Central memory CD8-positive, alpha-beta T cell (primary cell): ENCODE measurements around the gene MEP1A.

ENCODE experiments used
- ATAC-seq: fragments of 150-1000 bp; cut with Tn5 transposase; replicated peaks from 2 replicates; pipeline ENCODE4 v1.10.0; 2022; ENCODE audit warnings: mild to moderate bottlenecking, moderate FRiP score, moderate number of reproducible peaks; ENCODE audit not compliant: poor library complexity, severe bottlenecking; ENCODE audit errors: extremely low read depth
- DNase-seq, 2 donors: peaks; one replicate each; pipeline ENCODE4 v3.0.0; 2021; ENCODE audit warnings: low spot score in 2 of 2
- H3K27ac Mint-ChIP-seq: one replicate; pipeline ENCODE4 v1.8.0; 2022; ENCODE audit warnings: low read depth, mild to moderate bottlenecking, moderate library complexity, mixed read lengths
- H3K27me3 Mint-ChIP-seq: one replicate; pipeline ENCODE4 v1.8.0; 2022; ENCODE audit warnings: mixed read lengths
- H3K36me3 Mint-ChIP-seq: one replicate; pipeline ENCODE4 v1.8.0; 2022; ENCODE audit warnings: mild to moderate bottlenecking, moderate library complexity, mixed read lengths; ENCODE audit not compliant: insufficient read depth
- H3K4me1 Mint-ChIP-seq: one replicate; pipeline ENCODE4 v1.8.0; 2022; ENCODE audit warnings: mixed read lengths
- H3K4me3 Mint-ChIP-seq: one replicate; pipeline ENCODE4 v1.8.0; 2022; ENCODE audit warnings: mild to moderate bottlenecking, moderate library complexity, mixed read lengths
- H3K9me3 Mint-ChIP-seq: one replicate; pipeline ENCODE4 v1.8.0; 2022; ENCODE audit warnings: mixed read lengths

Gene MEP1A

GRCh38 chr6:46787871-46788540, 5.2 kb upstream of the MEP1A start:
- no peak overlapping the region for H3K4me3 Mint-ChIP-seq
- no peaks in the 10 kb centered on the region for H3K36me3 Mint-ChIP-seq
- DNase-seq = no peak
- ATAC-seq = no peak
- H3K27ac Mint-ChIP-seq = no peak overlapping the region
- no peaks in the 10 kb centered on the region for H3K9me3 Mint-ChIP-seq
- H3K27me3 Mint-ChIP-seq = peaks cover 32% of the 10 kb centered on the region
- no peaks in the 10 kb centered on the region for H3K4me1 Mint-ChIP-seq

- DNase-seq (no peak), ATAC-seq (no peak)
- no peaks in the 10 kb centered on the region for H3K4me1 Mint-ChIP-seq
- peaks cover 32% of the 10 kb centered on the region for H3K27me3 Mint-ChIP-seq
- no peaks in the 10 kb centered on the region for H3K9me3 Mint-ChIP-seq
- H3K4me3 Mint-ChIP-seq = no peak overlapping the region
- H3K36me3 Mint-ChIP-seq = no peaks in the 10 kb centered on the region
- H3K27ac Mint-ChIP-seq = no peak overlapping the region
These were observed 4.4 kb upstream of the MEP1A start for GRCh38 chr6:46788791-46789190.

GRCh38 chr6:46789434-46790354, 3.5 kb upstream of the MEP1A start:
- Mint-ChIP-seq H3K4me3 (no peak overlapping the region), H3K4me1 (no peaks in the 10 kb centered on the region), H3K9me3 (no peaks in the 10 kb centered on the region), H3K27me3 (peaks cover 36% of the 10 kb centered on the region), H3K27ac (no peak overlapping the region), H3K36me3 (no peaks in the 10 kb centered on the region)
- DNase-seq (no peak), ATAC-seq (no peak)

GRCh38 chr6:46790355-46790874, 2.8 kb upstream of the MEP1A start:
- H3K27ac Mint-ChIP-seq = no peak overlapping the region

GRCh38 chr6:46792635-46793034, 554 bp upstream of the MEP1A start:
- ATAC-seq = no peak
- no peaks in the 10 kb centered on the region for H3K36me3 Mint-ChIP-seq
- H3K27ac Mint-ChIP-seq = no peak overlapping the region
- no peaks in the 10 kb centered on the region for H3K9me3 Mint-ChIP-seq
- no peaks in the 10 kb centered on the region for H3K4me1 Mint-ChIP-seq
- DNase-seq = no peak
- peaks cover 47% of the 10 kb centered on the region for H3K27me3 Mint-ChIP-seq
- H3K4me3 Mint-ChIP-seq = no peak overlapping the region

More at GRCh38 chr6:46790355-46790874, 2.8 kb upstream of the MEP1A start:
- no peak overlapping the region for H3K4me3 Mint-ChIP-seq
- DNase-seq = no peak
- H3K4me1 Mint-ChIP-seq = no peaks in the 10 kb centered on the region
- H3K36me3 Mint-ChIP-seq = no peaks in the 10 kb centered on the region
- no peaks in the 10 kb centered on the region for H3K9me3 Mint-ChIP-seq
- no peak for ATAC-seq
- peaks cover 43% of the 10 kb centered on the region for H3K27me3 Mint-ChIP-seq

GRCh38 chr6:46794068-46794467, 879 bp downstream of the MEP1A start:
- no peaks in the 10 kb centered on the region for H3K4me1 Mint-ChIP-seq
- no peak overlapping the region for H3K27ac Mint-ChIP-seq
- peaks cover 39% of the 10 kb centered on the region for H3K27me3 Mint-ChIP-seq

GRCh38 chr6:46795816-46796215, 2.6 kb downstream of the MEP1A start:
- no peak for DNase-seq
- Mint-ChIP-seq H3K4me1 (no peaks in the 10 kb centered on the region), H3K9me3 (no peaks in the 10 kb centered on the region), H3K4me3 (no peak overlapping the region), H3K27ac (no peak overlapping the region), H3K27me3 (peaks cover 25% of the 10 kb centered on the region), H3K36me3 (no peaks in the 10 kb centered on the region)
- ATAC-seq = no peak

More at GRCh38 chr6:46794068-46794467, 879 bp downstream of the MEP1A start:
- ATAC-seq (no peak), DNase-seq (no peak)
- H3K36me3 Mint-ChIP-seq = no peaks in the 10 kb centered on the region
- H3K9me3 Mint-ChIP-seq = no peaks in the 10 kb centered on the region
- H3K4me3 Mint-ChIP-seq = no peak overlapping the region

- Mint-ChIP-seq H3K36me3 (no peaks in the 10 kb centered on the region), H3K9me3 (no peaks in the 10 kb centered on the region), H3K4me1 (no peaks in the 10 kb centered on the region), H3K27me3 (peaks cover 25% of the 10 kb centered on the region), H3K4me3 (no peak overlapping the region), H3K27ac (no peak overlapping the region)
- no peak for ATAC-seq
- no peak for DNase-seq
These were observed 3.8 kb downstream of the MEP1A start for GRCh38 chr6:46796848-46797580.

- H3K27ac Mint-ChIP-seq = no peak overlapping the region
- peaks cover 26% of the 10 kb centered on the region for H3K27me3 Mint-ChIP-seq
- ATAC-seq (no peak), DNase-seq (no peak)
- H3K4me3 Mint-ChIP-seq = no peak overlapping the region
- H3K9me3 Mint-ChIP-seq = no peaks in the 10 kb centered on the region
- H3K4me1 Mint-ChIP-seq = no peaks in the 10 kb centered on the region
- H3K36me3 Mint-ChIP-seq = no peaks in the 10 kb centered on the region
These were observed 6.5 kb downstream of the MEP1A start for GRCh38 chr6:46799657-46800056.

GRCh38 chr6:46808806-46809205, 15.6 kb downstream of the MEP1A start:
- Mint-ChIP-seq H3K4me1 (no peaks in the 10 kb centered on the region), H3K36me3 (no peaks in the 10 kb centered on the region), H3K27ac (no peak overlapping the region), H3K9me3 (no peaks in the 10 kb centered on the region), H3K4me3 (no peak overlapping the region), H3K27me3 (peaks cover 62% of the 10 kb centered on the region)
- DNase-seq (no peak), ATAC-seq (no peak)

GRCh38 chr6:46815130-46815529, 21.9 kb downstream of the MEP1A start:
- Mint-ChIP-seq H3K4me3 (no peak overlapping the region), H3K27me3 (peaks cover 63% of the 10 kb centered on the region), H3K27ac (no peak overlapping the region), H3K4me1 (no peaks in the 10 kb centered on the region), H3K36me3 (no peaks in the 10 kb centered on the region), H3K9me3 (no peaks in the 10 kb centered on the region)
- ATAC-seq (no peak), DNase-seq (no peak)

GRCh38 chr6:46816626-46817025, 23.4 kb downstream of the MEP1A start:
- no peaks in the 10 kb centered on the region for H3K36me3 Mint-ChIP-seq

More at GRCh38 chr6:46816626-46817025, 23.4 kb downstream of the MEP1A start:
- no peak for ATAC-seq
- DNase-seq = no peak
- no peaks in the 10 kb centered on the region for H3K4me1 Mint-ChIP-seq
- peaks cover 48% of the 10 kb centered on the region for H3K27me3 Mint-ChIP-seq
- H3K9me3 Mint-ChIP-seq = no peaks in the 10 kb centered on the region
- no peak overlapping the region for H3K4me3 Mint-ChIP-seq
- H3K27ac Mint-ChIP-seq = no peak overlapping the region
